GM19238 (cell line): Measurements from ENCODE around the gene ACER3.
"Not testable (repeated sequence)": the region's sequence is repeated elsewhere in the genome, so short reads cannot be mapped to it uniquely, and the experiment has no call there.

Source experiments
- DNase-seq: peaks from one replicate; pipeline ENCODE4 v3.0.0; 2011; ENCODE audit warnings: low spot score; ENCODE audit not compliant: insufficient read length

The ACER3 gene

DNA sequence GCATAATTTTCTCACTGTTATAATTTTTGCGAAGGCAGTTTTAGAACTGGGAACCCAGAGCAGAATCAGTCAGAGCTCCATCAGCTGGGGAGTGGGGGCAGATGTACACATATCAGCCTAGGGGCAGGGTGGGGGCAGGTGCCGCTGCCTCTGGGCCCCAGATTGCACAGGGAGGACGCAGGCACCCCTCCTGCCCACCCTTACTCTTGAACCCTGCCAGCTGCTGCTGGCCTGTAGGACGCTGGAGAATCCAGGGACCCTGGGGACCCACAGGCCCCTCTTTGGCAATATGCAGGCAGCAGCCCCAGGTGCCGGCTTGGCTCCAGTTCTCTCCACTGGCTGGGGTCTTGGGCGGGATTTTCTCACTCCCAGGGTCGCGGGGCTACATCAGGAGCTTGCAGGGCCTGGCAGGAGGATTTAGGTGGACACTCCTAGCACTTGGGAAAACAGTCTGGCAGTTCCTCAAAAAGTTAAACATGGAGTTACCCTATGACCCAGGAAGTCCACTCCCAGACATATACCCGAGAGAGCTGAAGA lies 197.3 kb downstream of the ACER3 start:
- DNase-seq: no peak

DNA sequence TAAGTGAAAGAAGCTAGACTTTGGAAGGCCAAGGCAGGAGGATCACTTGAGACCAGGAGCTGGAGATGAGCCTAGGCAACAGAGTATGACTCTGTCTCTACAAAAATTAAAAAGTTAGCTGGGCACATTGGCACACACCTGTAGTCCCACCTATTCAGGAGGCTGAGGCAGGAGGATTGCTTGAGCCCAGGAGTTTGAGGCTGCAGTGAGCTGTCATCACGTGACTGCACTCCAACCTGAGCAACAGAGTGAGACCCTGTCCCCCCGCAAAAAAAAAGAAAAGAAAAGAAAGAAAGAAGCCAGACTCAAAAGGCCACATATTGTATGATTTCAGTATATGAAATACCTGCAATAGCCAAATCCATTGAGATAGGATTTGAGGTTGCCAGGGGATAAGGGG lies 198.2 kb downstream of the ACER3 start:
- DNase-seq: no peak

DNA sequence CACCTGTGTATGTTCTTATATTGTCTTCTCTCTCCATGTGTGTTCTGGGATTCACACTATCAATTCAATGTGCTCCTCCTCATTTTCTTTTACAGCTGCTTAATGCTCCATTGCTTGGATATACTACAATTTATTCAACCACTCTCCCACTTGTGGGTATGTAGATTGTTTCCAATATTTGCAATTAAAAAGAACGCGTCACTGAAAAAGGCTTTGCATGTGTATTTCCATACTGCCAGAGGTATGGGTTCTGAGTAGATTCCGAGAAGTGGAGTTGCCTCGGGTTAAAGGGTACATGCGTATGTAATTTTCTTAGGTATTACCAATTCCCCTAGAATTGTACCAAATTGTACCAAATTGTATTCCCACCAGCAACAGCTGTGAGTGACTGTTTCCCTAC lies 199.1 kb downstream of the ACER3 start:
- no peak for DNase-seq

DNA sequence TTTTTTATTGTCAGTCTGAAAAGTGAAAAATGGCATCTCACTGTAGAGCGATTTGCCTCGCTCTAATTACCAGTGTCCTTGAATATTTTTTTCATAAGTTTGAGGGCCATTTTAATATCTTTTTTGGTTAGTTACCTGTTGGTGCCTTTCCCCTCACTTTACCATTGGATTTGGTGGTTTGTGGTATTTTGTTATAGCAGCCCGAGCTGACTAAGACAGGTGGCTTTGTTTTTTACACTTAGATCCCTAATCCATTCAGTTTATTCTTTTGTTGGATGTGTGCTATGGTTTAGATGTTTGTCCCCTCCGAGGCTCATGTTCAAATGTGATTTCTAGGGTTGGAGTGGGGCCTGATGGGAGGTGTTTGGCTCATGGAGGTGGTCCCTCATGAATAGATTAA lies 199.5 kb downstream of the ACER3 start:
- DNase-seq: no peak

DNA sequence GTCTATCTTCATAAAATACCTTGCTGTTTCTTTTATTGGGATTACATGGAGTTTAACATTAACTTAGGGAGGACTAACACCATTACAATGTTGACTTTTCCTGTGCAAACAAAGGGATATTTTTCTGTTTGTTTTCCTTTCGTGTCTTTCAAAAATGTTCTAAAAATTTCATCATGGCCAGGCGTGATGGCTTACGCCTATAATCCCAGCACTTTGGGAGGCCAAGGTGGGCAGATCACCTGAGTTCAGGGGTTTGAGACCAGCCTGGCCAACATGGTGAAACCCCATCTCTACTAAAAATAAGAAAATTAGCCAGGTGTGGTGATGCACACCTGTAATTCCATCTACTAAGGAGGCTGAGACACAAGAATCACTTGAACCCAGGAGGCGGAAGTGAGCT lies 200.5 kb downstream of the ACER3 start:
- not testable (repeated sequence) for DNase-seq

DNA sequence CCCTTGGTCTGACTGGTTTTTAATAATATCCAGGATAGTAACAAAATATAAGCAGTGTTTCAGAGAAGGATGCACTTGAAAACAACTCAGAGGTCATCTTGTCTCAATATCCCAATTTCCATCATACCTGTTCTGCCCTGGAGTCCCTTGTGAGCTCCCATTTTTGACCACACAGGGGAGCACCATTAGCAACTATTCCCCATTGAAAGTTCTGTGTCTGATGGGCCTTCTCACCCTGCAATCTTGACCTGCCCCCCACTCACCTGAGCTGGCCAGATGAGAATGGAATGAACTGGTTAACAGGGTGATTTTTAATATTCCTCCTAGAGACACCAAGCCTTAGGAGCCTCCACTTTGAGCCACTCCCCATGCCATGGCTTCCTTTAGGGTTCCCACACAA lies 202.2 kb downstream of the ACER3 start:
- no peak for DNase-seq

DNA sequence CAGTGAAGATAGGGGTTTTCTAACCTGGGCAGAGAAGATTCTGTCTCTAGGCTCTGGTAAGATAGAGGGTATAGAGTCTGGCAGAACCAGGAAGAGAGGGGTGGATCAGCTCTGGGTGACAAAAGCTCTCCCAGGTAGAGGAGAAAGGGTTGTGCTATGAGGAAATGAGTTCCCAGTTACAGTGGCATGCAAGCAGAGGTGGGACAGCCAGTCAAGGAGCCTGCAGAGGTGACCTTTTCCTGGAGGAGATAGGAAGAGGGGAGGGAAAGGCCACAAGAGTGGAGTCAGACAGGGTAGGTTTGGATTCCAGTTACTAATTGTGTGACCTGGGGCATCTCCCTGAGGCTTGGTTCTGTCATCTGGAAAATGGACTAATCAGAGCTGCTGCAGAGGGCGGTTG lies 202.7 kb downstream of the ACER3 start:
- no peak for DNase-seq

DNA sequence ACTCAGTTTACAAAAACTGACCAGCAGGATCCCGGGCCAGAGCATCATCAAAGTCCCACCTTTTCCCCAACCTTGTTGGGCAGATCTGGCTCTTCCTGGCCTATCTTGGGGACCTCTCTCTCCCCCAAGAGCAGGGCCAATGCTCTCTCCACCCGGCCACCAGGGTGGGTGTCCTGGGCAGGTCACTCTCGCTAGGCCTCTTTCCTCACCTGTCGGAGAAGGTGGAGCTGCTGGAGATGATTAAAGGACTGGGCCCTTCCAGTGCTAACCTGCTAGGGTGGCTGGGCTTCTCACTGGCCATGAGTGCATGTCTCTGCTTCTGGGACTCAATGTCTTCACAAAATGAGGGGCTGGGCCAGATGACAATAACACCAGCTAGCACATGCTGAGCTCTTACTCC lies 203.1 kb downstream of the ACER3 start:
- no peak for DNase-seq

DNA sequence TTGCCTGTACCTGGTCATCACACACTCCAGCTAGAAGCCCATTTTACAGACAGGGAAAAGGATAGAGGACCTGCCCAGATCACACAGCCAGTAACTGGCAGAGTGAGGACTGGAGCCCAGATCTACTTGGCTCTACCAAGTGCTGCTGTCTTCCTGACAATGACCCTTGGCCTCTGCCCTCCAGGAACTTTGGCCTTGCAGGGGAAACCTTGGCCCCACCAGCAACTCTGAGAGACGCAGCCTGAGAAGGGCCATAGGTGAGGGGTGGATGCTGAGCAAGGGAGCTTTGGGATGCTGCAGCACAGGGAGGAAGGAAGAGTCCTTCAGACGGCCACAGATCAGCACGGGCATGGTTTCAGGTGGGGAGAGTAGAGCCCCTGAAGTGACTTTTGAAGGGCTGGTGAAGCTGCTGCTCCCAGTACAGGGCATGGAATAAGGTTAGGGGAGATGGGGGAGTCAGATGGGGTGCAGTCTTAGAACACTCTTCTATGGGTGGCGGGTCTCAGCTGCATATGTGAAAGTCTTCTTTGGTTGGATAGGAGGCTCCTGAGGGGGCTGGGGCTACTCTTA lies 204.0 kb downstream of the ACER3 start:
- DNase-seq: no peak

DNA sequence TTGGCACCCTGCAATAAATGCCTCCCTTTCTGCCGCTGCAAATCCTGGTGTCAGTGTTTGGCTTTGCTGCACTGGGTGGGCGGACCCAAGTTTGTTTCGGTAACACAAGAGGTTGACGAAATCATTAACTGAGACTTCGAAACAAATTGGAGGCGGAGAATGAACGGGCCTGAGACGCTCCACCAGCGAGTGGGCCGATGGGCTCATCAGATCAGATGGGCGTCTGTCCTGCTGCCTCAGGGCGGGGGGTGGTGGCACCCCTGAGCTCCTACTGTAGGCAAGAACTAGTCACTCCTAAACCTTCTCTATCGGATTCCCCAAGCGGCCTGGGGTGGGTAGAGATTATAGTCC lies 205.1 kb downstream of the ACER3 start:
- DNase-seq: no peak

DNA sequence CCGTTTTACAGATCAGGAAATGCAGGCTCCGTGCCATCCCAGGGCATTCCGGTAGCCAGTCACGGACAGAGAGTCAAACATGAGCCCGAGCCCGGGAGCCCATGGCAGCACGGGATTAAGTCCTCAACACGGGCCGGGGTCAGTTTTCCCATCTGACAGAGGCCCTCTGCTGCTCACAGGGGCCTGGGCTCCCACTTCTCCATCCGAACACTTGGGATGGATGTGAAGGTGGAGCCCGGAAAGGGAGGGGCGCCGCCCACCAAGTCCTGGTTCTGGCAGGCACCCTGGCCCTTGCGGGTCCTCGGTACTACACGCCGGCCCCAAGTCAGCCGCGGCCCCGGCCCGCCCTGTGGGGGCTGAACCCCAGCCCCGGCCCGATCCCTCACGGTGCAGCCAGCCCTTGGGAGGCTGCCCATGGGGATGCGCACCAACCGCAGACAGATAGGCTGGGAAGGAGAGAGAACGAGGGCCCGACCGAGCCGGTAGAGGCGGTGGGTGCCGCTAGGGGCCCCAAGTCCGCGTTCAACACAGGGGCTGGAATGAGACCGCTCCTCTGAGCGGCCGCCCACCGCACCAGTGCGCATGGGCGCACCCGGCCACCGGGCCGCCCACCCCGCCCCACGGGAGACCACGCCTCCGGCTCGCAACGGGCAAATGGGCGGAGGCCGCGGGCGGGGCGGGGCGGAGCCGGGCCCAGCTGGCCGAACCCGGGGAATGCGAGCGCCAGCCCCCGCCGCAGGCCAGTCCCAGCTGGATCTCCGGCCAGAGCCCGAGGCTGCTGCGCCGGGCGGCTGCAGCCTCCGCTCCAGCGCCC lies 205.7 kb downstream of the ACER3 start, which contains the start of gene CAPN5:
Gene CAPN5, plus strand, starts transcription at position 743 of the 814 bp plus-strand sequence. CDS start 17,916 bp downstream, outside the sequence.
- peak; percentile 95 for DNase-seq

DNA sequence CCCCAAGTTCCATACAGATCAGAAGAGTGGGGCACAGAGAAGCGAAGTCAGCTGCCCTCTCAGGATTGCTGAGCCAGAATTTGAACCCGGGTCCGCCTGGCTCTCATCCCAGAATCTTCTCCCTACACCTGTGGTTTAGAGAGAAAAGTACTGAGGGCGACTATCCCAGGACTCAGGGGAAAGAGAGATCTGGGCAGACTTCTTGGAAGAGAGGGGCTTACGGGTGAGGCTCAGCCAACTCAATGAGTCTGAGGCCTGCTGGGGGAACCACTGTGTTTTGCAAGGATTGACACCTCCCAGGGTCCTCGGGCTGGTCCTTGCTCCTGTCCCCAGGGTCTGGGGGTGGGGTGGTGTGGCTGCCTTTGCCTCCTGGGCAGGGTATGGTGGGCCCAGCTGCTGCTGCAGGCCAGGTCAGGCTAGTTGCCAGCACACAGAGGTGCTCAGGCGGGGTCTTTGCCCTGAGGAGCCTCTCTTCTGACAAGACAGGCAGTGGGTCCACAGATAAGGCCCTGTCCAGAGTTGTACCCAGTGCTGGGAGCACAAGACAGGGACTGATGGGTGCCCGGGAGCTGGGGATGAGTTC lies 207.2 kb downstream of the ACER3 start:
- no peak for DNase-seq

DNA sequence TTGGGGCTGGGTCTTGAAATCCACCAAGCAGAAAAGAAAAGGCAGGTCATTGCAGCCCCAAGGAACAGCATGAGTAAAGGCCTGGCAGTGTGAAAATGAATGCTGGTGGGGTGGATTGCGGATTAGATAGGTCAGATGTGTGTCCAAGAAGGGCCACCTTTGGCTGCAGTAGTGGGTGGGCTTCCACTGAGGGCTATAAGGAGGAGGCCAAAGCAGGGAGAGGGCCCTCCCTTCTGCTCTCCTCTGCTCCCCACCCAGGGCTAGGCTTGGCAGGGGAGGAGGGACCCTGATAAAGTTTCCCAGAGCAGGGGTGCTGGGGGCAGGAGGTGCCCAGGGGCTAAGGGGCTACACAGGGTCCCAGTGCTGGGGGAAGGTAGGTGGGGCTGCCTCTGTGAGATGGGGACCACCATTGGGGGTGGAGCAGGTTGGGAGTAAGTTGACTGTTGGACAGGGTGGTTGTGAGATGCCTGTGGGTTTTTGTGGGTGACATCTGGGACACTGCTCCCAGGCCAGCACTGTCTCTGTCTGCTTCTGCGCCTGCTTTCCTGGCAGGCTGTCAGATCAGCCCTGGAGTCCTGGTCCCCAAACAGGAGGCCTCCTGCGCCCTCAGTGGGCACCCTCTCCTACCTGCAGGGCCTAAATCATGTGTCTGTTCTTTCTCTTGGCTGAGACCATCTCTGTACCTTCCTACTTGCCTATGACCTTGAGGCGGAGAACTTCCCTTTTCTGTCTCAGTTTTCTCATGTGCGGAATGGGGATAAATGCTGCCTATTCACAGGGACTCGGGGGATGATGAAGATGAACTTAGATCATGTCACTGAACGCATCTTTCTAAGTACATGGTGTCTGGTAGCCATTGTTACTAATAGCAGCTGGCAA lies 208.0 kb downstream of the ACER3 start:
- no peak for DNase-seq

DNA sequence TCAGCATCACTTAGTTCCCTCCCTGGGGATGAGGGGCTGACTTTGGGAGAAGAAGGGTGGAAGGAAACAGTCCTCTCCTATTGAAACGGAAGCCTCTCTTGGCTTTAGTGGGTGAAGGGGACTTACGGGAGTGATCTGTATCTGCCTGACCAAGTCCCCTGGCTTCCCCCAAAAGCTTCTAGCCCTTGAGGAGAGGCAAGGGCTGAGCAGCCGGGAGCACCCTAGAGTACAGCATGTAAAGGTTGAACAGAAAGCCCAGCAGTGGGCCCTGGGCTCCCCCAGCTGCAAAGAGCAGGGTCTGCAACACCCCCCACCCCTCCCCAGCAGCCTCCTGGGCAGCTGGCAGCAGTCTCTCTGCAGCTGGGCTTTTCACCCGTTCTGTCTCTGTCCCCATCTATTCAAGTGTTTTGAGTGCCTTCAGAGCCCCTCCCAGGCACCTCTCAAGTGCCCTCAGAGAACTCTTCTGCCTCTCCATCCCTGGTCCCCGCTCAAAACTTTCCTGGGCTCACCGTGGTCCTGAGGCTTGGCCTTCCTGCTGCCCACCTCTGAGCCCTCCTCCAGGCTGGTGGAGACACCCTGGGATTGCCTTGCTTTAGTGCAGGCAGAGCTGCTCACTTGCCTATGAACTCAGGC lies 208.7 kb downstream of the ACER3 start:
- no peak for DNase-seq

DNA sequence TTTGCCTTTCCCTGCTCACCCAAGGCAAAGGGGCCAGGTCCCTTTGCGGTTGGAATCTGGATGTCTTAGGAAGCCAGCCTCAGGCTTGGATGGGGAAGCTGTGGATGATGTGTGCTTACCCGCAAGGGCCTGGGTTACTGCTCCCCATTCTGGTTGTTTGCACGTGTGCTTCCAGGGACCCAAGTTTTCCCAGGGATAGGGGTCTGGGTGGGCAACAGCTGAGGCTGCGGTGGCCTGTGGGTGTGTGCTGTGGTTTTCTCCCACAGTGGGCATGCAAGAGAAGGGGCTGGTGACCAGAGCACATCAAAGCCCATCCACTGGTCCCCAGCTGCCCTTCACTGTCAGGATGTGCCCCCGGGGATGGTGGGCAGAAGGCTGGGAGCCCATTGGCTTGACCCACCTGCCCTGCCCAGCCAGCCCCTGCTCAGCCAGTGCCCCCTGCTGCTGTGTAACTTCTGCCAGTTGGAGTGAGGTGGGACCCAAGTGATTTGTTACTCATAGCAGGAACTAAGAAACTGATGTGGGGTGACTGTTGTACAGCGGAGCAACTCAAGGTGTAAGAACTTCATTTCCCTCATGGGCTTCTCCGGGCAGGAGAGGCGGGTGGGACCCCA lies 209.4 kb downstream of the ACER3 start:
- no peak for DNase-seq

DNA sequence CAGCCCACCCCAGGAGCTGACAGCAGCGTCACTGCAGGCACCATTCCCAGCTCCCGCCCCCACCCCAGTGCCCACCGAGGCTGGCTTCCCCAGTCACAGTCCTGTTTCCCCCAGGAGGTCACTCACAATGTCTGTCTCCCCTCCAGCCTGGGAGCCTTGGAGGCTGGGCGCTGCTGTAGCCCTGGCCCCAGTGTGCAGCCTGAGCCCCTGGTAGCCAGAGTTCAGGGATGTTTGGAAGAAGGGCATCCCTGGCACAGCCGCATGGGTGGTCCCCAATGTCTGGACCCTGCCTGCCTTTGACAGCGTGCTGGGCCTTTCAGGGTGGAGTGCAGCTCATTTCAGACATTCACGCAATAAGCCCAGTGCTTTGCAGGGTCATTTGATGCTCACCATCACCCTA lies 210.4 kb downstream of the ACER3 start:
- no peak for DNase-seq

DNA sequence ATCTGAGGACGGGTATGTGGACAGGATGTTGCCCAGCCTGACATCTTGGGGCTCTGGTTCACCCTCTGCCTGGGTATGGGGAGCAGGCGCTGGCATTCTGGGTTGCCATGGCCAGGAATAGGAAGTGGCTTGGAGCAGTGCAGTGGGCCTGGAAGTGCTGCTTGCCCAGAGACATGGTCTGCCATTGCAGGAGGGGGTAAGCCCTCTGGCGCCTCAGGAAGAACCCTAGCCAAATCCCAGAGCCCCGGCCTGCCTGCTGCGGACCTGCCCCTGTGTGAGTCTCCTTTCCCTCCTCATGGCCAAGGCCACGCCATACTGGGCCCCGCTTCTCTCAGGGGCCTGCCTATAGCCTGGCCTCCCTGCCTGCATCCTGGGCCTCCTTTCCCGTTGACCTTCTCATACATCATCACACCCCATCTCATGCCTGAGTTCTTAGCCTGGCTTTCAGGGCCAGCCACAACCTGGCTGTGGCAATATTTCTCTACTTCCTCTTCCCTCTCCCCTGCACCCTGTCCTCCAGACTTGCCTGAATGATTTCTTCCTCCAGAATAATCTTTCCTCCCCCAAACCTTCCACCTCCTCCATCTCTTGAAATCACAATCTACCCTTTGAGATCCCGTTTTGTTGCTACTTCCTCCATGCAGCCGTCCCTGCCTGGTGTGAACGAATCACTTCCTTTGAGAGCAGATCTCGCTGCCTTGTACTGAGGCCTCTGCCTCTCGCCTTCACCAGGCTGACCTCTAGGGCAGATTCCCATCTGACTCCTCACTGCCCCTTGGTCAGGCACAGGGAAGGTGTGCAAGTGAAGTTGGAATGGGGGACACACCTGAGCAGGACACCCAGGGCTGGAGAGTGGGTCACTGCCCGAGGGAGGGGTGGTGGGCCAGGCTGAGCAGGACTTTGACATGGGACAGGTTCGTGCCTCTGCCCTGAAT lies 211.2 kb downstream of the ACER3 start:
- DNase-seq: no peak

DNA sequence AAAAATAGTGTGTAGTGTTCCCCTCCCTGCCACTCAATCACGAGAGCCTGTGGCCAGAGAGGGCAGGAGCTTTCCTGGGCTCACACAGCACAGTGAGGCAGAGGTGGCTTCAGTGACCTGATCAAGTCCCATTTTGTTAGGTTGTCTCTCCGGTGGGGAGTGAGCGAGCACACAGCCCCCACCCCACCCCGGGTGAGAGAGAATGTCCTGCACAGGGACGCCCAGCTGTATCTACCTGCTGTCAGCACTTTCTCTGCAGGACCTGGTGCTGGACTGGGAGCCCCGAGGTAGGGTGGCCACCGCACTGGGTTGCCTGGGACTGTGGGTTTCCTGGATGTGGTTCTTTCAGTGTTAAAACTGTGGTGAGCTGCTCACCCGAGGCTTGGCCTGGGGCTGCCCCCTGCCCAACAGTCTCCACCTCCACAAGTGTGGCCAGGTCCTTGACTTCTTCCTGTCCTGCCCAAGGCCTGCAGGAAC lies 212.2 kb downstream of the ACER3 start:
- no peak for DNase-seq

DNA sequence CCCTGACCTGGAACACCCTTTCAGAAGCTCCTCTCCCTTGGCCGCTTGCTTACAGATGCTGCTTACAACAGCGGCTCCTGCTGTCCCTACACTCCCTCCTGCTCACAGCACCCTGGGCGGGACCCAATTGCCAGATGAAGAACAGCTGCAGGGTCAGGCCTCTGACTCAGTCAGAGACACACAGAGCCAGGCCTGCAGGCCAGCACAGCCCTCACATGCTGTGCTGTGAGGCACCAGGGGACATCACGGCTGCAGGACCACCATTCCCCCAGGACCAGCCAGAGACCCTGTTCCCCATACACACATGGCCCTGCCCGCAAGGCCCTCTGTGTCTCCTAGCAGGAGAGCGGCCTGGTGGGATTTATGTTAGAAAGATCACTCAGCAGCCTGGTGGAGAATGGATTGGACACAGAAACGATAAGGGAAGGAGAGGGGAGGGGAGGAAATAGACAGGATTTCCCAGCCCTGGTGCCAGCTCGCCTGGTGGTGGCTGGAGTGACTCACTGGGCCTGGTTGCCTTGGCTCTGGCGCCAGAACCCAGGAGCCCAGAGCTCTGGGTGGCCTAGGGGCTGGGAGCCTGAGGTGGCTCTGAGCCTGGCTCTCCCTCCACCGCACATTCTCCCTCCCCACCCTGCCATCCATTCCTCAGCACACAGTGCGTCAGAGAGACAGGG lies 212.7 kb downstream of the ACER3 start:
- DNase-seq: no peak
